ENCODE data around the gene HIRA. TPM values are rescaled to one million over a fixed set of nuclear protein-coding genes. Genes with fewer than 3 reads are reported as not detected.

HIRA gene
- total and polyA plus RNA-seq, 8 donors = 18.4 to 30.6 (median 25.2) TPM

- DNase-seq (no peak), ATAC-seq (no peak)
- intact Hi-C loops (cut with DNase I) = no loop called here
- peaks cover 0 to 100% of the 10 kb centered on the region in 2 donors for H3K36me3 ChIP-seq
- no peak overlapping the region for H3K4me3 ChIP-seq
- H3K27me3 ChIP-seq = no peaks in the 10 kb centered on the region
- TF ChIP-seq CTCF (IDR thresholded peaks at IDR 0.05) = no peak
- H3K4me1 ChIP-seq = no peaks in the 10 kb centered on the region
- no peaks in the 10 kb centered on the region for H3K9me3 ChIP-seq
- no peak overlapping the region for H3K27ac ChIP-seq
Observed at GRCh38 chr22:19466848-19467752, 35.6 kb upstream of the HIRA start.

GRCh38 chr22:19466126-19466716, 34.7 kb upstream of the HIRA start:
- H3K4me3 ChIP-seq = no peak overlapping the region
- H3K27ac ChIP-seq = no peak overlapping the region
- intact Hi-C loops (cut with DNase I) = no loop called here
- TF ChIP-seq CTCF (IDR thresholded peaks at IDR 0.05) = no peak
- ATAC-seq (no peak), DNase-seq (no peak)
- H3K27me3 ChIP-seq = no peaks in the 10 kb centered on the region
- no peaks in the 10 kb centered on the region for H3K4me1 ChIP-seq
- H3K36me3 ChIP-seq = peaks cover 0 to 100% of the 10 kb centered on the region in 2 donors
- H3K9me3 ChIP-seq = no peaks in the 10 kb centered on the region

GRCh38 chr22:19464975-19465374, 33.4 kb upstream of the HIRA start:
- no peak overlapping the region for H3K4me3 ChIP-seq
- ATAC-seq (no peak), DNase-seq (no peak)
- H3K9me3 ChIP-seq = no peaks in the 10 kb centered on the region
- no peaks in the 10 kb centered on the region for H3K27me3 ChIP-seq
- H3K27ac ChIP-seq = no peak overlapping the region
- intact Hi-C loops (cut with DNase I) = no loop called here
- no peaks in the 10 kb centered on the region for H3K4me1 ChIP-seq
- TF ChIP-seq CTCF (IDR thresholded peaks at IDR 0.05) = no peak
- peaks cover 0 to 99% of the 10 kb centered on the region in 2 donors for H3K36me3 ChIP-seq

GRCh38 chr22:19464546-19464945, 33.0 kb upstream of the HIRA start:
- H3K9me3 ChIP-seq = no peaks in the 10 kb centered on the region
- H3K36me3 ChIP-seq = peaks cover 0 to 99% of the 10 kb centered on the region in 2 donors
- no peaks in the 10 kb centered on the region for H3K27me3 ChIP-seq
- no peak for TF ChIP-seq CTCF (IDR thresholded peaks at IDR 0.05)
- no peaks in the 10 kb centered on the region for H3K4me1 ChIP-seq
- no peak overlapping the region for H3K4me3 ChIP-seq
- ATAC-seq = no peak
- no peak overlapping the region for H3K27ac ChIP-seq
- no peak for DNase-seq
- intact Hi-C loops (cut with DNase I) = no loop called here

All from left lung (tissue), 10 donors.